HS-5 (cell line): Measurements from ENCODE around the gene PUM2.
A peak's percentile ranks its signal among the peaks of the same experiment; 100 is the strongest.

Experiments used
- DNase-seq: peaks from one replicate; pipeline ENCODE4 v3.0.0-alpha.2; 2012; ENCODE audit warnings: low read depth

PUM2 gene

GRCh38 chr2:20232837-20233207, 117.8 kb downstream of the PUM2 start:
- no peak for DNase-seq

GRCh38 chr2:20231598-20232026, 119.0 kb downstream of the PUM2 start:
- peak; percentile 87 for DNase-seq

- no peak for DNase-seq
Observed at GRCh38 chr2:20231159-20231558, 119.5 kb downstream of the PUM2 start.

- no peak for DNase-seq
Observed at GRCh38 chr2:20230114-20230425, 120.6 kb downstream of the PUM2 start.

GRCh38 chr2:20229322-20230113, 121.1 kb downstream of the PUM2 start:
- DNase-seq: no peak

- DNase-seq: no peak
Observed at GRCh38 chr2:20227894-20228505, 122.6 kb downstream of the PUM2 start.

- no peak for DNase-seq
Observed at GRCh38 chr2:20226152-20226545, 124.5 kb downstream of the PUM2 start.

GRCh38 chr2:20225294-20226151, 125.1 kb downstream of the PUM2 start:
- no peak for DNase-seq

- DNase-seq: no peak
Observed at GRCh38 chr2:20224716-20225293, 125.8 kb downstream of the PUM2 start, which contains the start of gene SDC1. SDC1 (minus strand) TSS chr2:20225130; CDS start chr2:20224867, 263 bp downstream.

- DNase-seq: no peak
Observed at GRCh38 chr2:20224164-20224715, 126.4 kb downstream of the PUM2 start.

GRCh38 chr2:20223407-20224163, 127.1 kb downstream of the PUM2 start:
- DNase-seq: no peak

- DNase-seq: no peak
Observed at GRCh38 chr2:20222769-20223406, 127.8 kb downstream of the PUM2 start.

- DNase-seq: no peak
Observed at GRCh38 chr2:20222014-20222768, 128.5 kb downstream of the PUM2 start.

- DNase-seq: peak; percentile 74
Observed at GRCh38 chr2:20221555-20221973, 129.1 kb downstream of the PUM2 start.

- DNase-seq: no peak
Observed at GRCh38 chr2:20220806-20221554, 129.7 kb downstream of the PUM2 start.

- no peak for DNase-seq
Observed at GRCh38 chr2:20219763-20220380, 130.8 kb downstream of the PUM2 start.

GRCh38 chr2:20218331-20219320, 132.0 kb downstream of the PUM2 start:
- no peak for DNase-seq
